Activated B cell treated with CpG ODN at 0.5 μM for 24 hours (primary cell): Measurements from ENCODE around the gene AFG1L. TPM values are rescaled to one million over a fixed set of nuclear protein-coding genes. Genes with fewer than 3 reads are reported as not detected.

Experiments used
- ATAC-seq: fragments of 200-7000 bp; cut with Tn5 transposase; one replicate; pipeline ENCODE4 v1.10.0; 2021; ENCODE audit warnings: low read depth, mild to moderate bottlenecking, moderate library complexity
- CTCF ChIA-PET: fragments of 350-600 bp; sonication (Branson Sonifier 250); formaldehyde crosslinking; loops from one replicate; lab custom pipeline; 2021; ENCODE audit warnings: antibody characterized with exemption; lab: Charles Lee
- POLR2A ChIA-PET: fragments of 350-600 bp; sonication (Branson Sonifier 250); formaldehyde crosslinking; loops from one replicate; lab custom pipeline; 2021; ENCODE audit warnings: antibody characterized with exemption; lab: Charles Lee
- DNase-seq: peaks from one replicate; pipeline ENCODE4 v3.0.0; 2022
- H3K27ac Mint-ChIP-seq: one replicate; pipeline ENCODE4 v1.8.0; 2020; ENCODE audit warnings: mixed read lengths
- H3K27me3 Mint-ChIP-seq: one replicate; pipeline ENCODE4 v1.8.0; 2021; ENCODE audit warnings: mixed read lengths
- H3K36me3 Mint-ChIP-seq: one replicate; pipeline ENCODE4 v1.8.0; 2021; ENCODE audit warnings: low read depth, mixed read lengths
- H3K4me1 Mint-ChIP-seq: one replicate; pipeline ENCODE4 v1.8.0; 2021; ENCODE audit warnings: mixed read lengths
- H3K4me3 Mint-ChIP-seq: one replicate; pipeline ENCODE4 v1.8.0; 2020; ENCODE audit warnings: mild to moderate bottlenecking, mixed read lengths
- H3K9me3 Mint-ChIP-seq: one replicate; pipeline ENCODE4 v1.8.0; 2020; ENCODE audit warnings: mixed read lengths
- intact Hi-C: fragments of 100-400 bp; cut with micrococcal nuclease; formaldehyde crosslinking; loops from one replicate; pipeline ENCODE4 v1.15.1; 2024
- total RNA-seq: library from RNA; stranded (reverse); gene quantifications from 2 replicates; pipeline ENCODE4 v1.2.3, GENCODE V29; 2022
- TF ChIP-seq, protein P1 (sequence below): fragments of 200-600 bp; IDR thresholded peaks from one replicate; pipeline ENCODE4 v1.8.0; 2022; ENCODE audit warnings: antibody characterized with exemption, mild to moderate bottlenecking

Gene AFG1L
- total RNA-seq, 1 donor from 2014 or later: 10.3 TPM

DNA sequence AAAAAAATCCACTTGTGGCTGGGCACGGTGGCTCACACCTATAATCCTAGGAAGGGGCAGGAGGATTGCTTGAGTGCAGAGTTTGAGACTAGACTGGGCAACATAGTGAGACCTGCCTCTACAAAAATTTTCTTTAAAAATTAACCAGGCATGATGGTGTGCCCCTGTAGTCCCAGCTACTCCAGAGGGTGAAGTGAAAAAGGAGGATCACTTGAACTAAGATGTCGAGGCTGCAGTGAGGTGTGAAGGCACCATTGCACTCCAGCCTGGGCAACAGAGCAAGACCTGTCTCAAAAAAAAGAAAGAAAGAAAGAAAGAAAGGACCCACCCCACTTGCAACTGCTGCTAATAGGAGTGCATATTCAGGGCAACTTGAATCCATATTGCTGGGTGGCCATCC lies 20.3 kb upstream of the AFG1L start:
- Mint-ChIP-seq H3K4me1 (no peaks in the 10 kb centered on the region), H3K27ac (no peak overlapping the region), H3K4me3 (no peak overlapping the region), H3K9me3 (no peaks in the 10 kb centered on the region), H3K36me3 (no peaks in the 10 kb centered on the region), H3K27me3 (no peaks in the 10 kb centered on the region)
- ATAC-seq (no peak), DNase-seq (no peak)
- CTCF ChIA-PET: interaction anchor here (0.6 kb wide), 1 partner anchor 29 kb away, joined by 4 read pairs; no protein-coding TSS in a partner anchor
- POLR2A ChIA-PET: no interaction called here
- intact Hi-C loops: no loop called here
- TF ChIP-seq, protein P1, sequence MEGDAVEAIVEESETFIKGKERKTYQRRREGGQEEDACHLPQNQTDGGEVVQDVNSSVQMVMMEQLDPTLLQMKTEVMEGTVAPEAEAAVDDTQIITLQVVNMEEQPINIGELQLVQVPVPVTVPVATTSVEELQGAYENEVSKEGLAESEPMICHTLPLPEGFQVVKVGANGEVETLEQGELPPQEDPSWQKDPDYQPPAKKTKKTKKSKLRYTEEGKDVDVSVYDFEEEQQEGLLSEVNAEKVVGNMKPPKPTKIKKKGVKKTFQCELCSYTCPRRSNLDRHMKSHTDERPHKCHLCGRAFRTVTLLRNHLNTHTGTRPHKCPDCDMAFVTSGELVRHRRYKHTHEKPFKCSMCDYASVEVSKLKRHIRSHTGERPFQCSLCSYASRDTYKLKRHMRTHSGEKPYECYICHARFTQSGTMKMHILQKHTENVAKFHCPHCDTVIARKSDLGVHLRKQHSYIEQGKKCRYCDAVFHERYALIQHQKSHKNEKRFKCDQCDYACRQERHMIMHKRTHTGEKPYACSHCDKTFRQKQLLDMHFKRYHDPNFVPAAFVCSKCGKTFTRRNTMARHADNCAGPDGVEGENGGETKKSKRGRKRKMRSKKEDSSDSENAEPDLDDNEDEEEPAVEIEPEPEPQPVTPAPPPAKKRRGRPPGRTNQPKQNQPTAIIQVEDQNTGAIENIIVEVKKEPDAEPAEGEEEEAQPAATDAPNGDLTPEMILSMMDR: no peak

DNA sequence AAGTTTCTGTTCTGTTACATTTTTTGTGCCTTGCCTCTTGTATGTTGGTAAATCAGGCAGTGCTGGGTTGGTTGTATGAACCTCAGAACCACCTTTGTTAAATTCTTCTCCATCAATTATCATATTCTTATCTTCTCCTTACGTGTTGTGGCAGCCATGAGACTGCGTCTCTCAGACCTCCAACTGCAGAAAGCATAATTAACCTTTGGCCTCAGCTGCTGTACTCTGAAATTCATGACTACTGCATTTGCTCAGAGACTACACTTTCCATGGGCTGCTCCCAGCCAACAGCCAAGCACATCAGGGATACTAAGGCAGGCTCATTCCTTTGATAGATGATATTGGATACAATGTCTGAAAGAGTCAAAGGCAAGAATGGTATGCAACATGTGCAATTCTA lies 18.9 kb upstream of the AFG1L start:
- Mint-ChIP-seq H3K27ac (no peak overlapping the region), H3K4me3 (no peak overlapping the region), H3K36me3 (no peaks in the 10 kb centered on the region), H3K27me3 (no peaks in the 10 kb centered on the region), H3K4me1 (peaks cover 9% of the 10 kb centered on the region), H3K9me3 (no peaks in the 10 kb centered on the region)
- ChIA-PET POLR2A (no interaction called here), CTCF (no interaction called here)
- ATAC-seq (no peak), DNase-seq (no peak)
- intact Hi-C loops: no loop called here
- TF ChIP-seq, protein P1: no peak

DNA sequence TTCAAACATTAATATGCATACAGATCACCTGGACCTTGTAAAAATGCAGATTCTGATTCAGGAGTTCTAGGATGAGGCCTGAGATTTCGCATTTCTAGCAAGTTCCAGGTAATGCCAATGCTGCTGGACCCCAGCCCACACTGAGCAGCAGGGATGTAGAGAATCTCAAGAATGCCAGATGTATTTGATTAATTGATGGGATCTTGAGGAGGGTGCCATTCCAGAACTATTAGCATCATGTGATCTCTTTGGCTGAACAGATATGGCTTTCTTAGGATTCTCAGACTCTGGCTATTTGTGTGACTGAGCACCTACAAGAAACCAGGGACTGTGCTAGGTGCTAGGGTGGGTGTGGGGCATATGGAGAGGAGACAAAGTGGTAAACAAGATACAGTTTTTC lies 17.6 kb upstream of the AFG1L start:
- CTCF ChIA-PET: no interaction called here
- no peaks in the 10 kb centered on the region for H3K27me3 Mint-ChIP-seq

DNA sequence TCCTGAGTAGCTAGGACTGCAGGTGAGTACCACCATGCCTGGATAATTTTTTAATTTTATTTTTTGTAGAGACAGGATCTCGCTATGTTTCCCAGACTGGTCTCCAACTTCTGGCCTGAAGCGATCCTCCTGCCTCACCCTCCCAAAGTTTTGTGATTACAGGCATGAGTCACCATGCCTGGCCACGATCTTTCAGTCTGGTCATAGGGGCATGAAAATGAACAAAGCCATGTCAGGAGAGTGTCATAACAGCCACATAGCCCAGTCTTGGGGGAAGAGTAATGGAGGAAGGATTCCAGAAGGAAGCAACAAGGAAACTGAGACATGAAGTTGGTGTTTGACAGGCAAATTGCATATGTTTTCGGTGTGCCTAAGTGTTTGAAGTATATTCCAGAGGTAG lies 17.0 kb upstream of the AFG1L start:
- intact Hi-C loops: no loop called here
- H3K36me3 Mint-ChIP-seq: no peaks in the 10 kb centered on the region
- TF ChIP-seq, protein P1: no peak
- H3K4me1 Mint-ChIP-seq: peaks cover 9% of the 10 kb centered on the region
- H3K27ac Mint-ChIP-seq: no peak overlapping the region
- H3K9me3 Mint-ChIP-seq: no peaks in the 10 kb centered on the region
- no peak for DNase-seq
- no peaks in the 10 kb centered on the region for H3K27me3 Mint-ChIP-seq
- no peak for ATAC-seq
- ChIA-PET CTCF (no interaction called here), POLR2A (interaction anchor here (0.6 kb wide), 1 partner anchor 12 kb away, joined by 3 read pairs; no protein-coding TSS in a partner anchor)
- no peak overlapping the region for H3K4me3 Mint-ChIP-seq

More for the DNA sequence above, 17.6 kb upstream of the AFG1L start:
- Mint-ChIP-seq H3K36me3 (no peaks in the 10 kb centered on the region), H3K27ac (no peak overlapping the region), H3K9me3 (no peaks in the 10 kb centered on the region), H3K4me3 (no peak overlapping the region), H3K4me1 (peaks cover 9% of the 10 kb centered on the region)
- DNase-seq (no peak), ATAC-seq (no peak)
- intact Hi-C loops: no loop called here
- POLR2A ChIA-PET: no interaction called here
- TF ChIP-seq, protein P1: no peak

- ChIA-PET CTCF (no interaction called here), POLR2A (interaction anchor here (0.6 to 2.1 kb wide), 3 partner anchors 8 to 24 kb away, joined by 3 to 11 read pairs (median 11); partner anchors contain the start of genes AFG1L and SNX3)
- Mint-ChIP-seq H3K4me1 (peaks cover 10% of the 10 kb centered on the region), H3K36me3 (no peaks in the 10 kb centered on the region), H3K4me3 (no peak overlapping the region), H3K27me3 (no peaks in the 10 kb centered on the region), H3K9me3 (no peaks in the 10 kb centered on the region), H3K27ac (no peak overlapping the region)
- ATAC-seq (no peak), DNase-seq (no peak)
- TF ChIP-seq, protein P1: no peak
- intact Hi-C loops: no loop called here
Measured at GRCh38 chr6:108285381-108285780, 9.5 kb upstream of the AFG1L start.
